OCI-LY1 (cell line): Measurements from ENCODE around the gene TACSTD2.

Source experiments
- H2AFZ ChIP-seq: fragments of 200-600 bp; sonication (generic), shearing (Covaris generic); 2 replicates; pipeline ENCODE4 v1.6.0; 2014; ENCODE audit warnings: antibody characterized with exemption, mild to moderate bottlenecking, low read length
- H3F3A ChIP-seq: fragments of 200-600 bp; sonication (generic), shearing (Covaris generic); 2 replicates; pipeline ENCODE4 v1.6.0; 2014; ENCODE audit warnings: mild to moderate bottlenecking, antibody characterized with exemption, low read length, moderate library complexity; ENCODE audit not compliant: insufficient read depth
- H3K27ac ChIP-seq: fragments of 200-600 bp; sonication (generic); 2 replicates; pipeline ENCODE4 v1.5.1; 2014; ENCODE audit warnings: low read length, mixed run types, mild to moderate bottlenecking, low read depth; ENCODE audit not compliant: poor library complexity, severe bottlenecking
- H3K27me3 ChIP-seq: fragments of 200-600 bp; sonication (generic); 2 replicates; pipeline ENCODE4 v1.6.0; 2014; ENCODE audit warnings: antibody characterized with exemption, mild to moderate bottlenecking, low read length, moderate library complexity; ENCODE audit not compliant: insufficient read depth
- H3K36me3 ChIP-seq: fragments of 200-600 bp; sonication (generic); 2 replicates; pipeline ENCODE4 v1.6.1; 2014; ENCODE audit warnings: mild to moderate bottlenecking, antibody characterized with exemption, low read length, moderate library complexity, mixed read lengths; ENCODE audit not compliant: insufficient read depth
- H3K4me1 ChIP-seq: fragments of 200-600 bp; sonication (generic); 2 replicates; pipeline ENCODE4 v1.5.1; 2014; ENCODE audit warnings: mild to moderate bottlenecking, low read length, moderate library complexity; ENCODE audit not compliant: insufficient read depth, severe bottlenecking
- H3K4me2 ChIP-seq: fragments of 200-600 bp; sonication (generic), shearing (Covaris generic); 2 replicates; pipeline ENCODE4 v1.6.1; 2014; ENCODE audit warnings: low read length
- H3K4me3 ChIP-seq: fragments of 200-600 bp; sonication (generic); 2 replicates; pipeline ENCODE4 v1.5.1; 2014; ENCODE audit warnings: low read length, low read depth, mild to moderate bottlenecking, mixed read lengths; ENCODE audit not compliant: poor library complexity, severe bottlenecking
- H3K79me2 ChIP-seq: fragments of 200-600 bp; shearing (Covaris generic); 2 replicates; pipeline ENCODE4 v1.6.1; 2016; ENCODE audit warnings: mixed run types, low read length, mixed read lengths; ENCODE audit not compliant: insufficient read depth
- H3K9ac ChIP-seq: fragments of 200-600 bp; sonication (generic), shearing (Covaris generic); 2 replicates; pipeline ENCODE4 v1.6.1; 2014; ENCODE audit warnings: mild to moderate bottlenecking, low read length, mixed read lengths
- H3K9me2 ChIP-seq: fragments of 200-600 bp; sonication (generic), shearing (Covaris generic); 2 replicates; pipeline ENCODE4 v1.6.1; 2014; ENCODE audit warnings: low read depth, mild to moderate bottlenecking, low read length, mixed read lengths
- H3K9me3 ChIP-seq: fragments of 200-600 bp; shearing (Covaris generic); 2 replicates; pipeline ENCODE4 v1.6.1; 2014; ENCODE audit warnings: low read length, mixed read lengths
- H4K20me1 ChIP-seq: fragments of 200-600 bp; sonication (generic), shearing (Covaris generic); 2 replicates; pipeline ENCODE4 v1.6.0; 2016; ENCODE audit warnings: mild to moderate bottlenecking, low read length; ENCODE audit not compliant: insufficient read depth
- EZH2 ChIP-seq: fragments of 200-600 bp; sonication (generic), shearing (Covaris generic); IDR thresholded peaks from 2 replicates; pipeline ENCODE4 v1.8.0; 2017; ENCODE audit warnings: borderline replicate concordance, mixed run types, mild to moderate bottlenecking, antibody characterized with exemption, low read length, moderate library complexity, mixed read lengths
- TF ChIP-seq, protein P1 (sequence below): fragments of 200-600 bp; sonication (generic), shearing (Covaris generic); IDR thresholded peaks from 2 replicates; pipeline ENCODE4 v1.5.1; 2017; ENCODE audit warnings: mild to moderate bottlenecking, antibody characterized with exemption, low read length, moderate library complexity, mixed read lengths

Gene TACSTD2

GRCh38 chr1:58581641-58582040 lies 4.6 kb upstream of the TACSTD2 start:
- no peaks in the 10 kb centered on the region for H3K4me1 ChIP-seq
- no peak overlapping the region for H2AFZ ChIP-seq
- H4K20me1 ChIP-seq, result no peaks in the 10 kb centered on the region
- no peak overlapping the region for H3K4me3 ChIP-seq
- no peaks in the 10 kb centered on the region for H3K36me3 ChIP-seq
- H3F3A ChIP-seq, result no peaks in the 10 kb centered on the region
- H3K9me3 ChIP-seq, result no peaks in the 10 kb centered on the region
- H3K79me2 ChIP-seq, result no peaks in the 10 kb centered on the region
- no peak overlapping the region for H3K4me2 ChIP-seq
- H3K9me2 ChIP-seq, result no peaks in the 10 kb centered on the region
- H3K27me3 ChIP-seq, result no peaks in the 10 kb centered on the region
- TF ChIP-seq, protein P1, sequence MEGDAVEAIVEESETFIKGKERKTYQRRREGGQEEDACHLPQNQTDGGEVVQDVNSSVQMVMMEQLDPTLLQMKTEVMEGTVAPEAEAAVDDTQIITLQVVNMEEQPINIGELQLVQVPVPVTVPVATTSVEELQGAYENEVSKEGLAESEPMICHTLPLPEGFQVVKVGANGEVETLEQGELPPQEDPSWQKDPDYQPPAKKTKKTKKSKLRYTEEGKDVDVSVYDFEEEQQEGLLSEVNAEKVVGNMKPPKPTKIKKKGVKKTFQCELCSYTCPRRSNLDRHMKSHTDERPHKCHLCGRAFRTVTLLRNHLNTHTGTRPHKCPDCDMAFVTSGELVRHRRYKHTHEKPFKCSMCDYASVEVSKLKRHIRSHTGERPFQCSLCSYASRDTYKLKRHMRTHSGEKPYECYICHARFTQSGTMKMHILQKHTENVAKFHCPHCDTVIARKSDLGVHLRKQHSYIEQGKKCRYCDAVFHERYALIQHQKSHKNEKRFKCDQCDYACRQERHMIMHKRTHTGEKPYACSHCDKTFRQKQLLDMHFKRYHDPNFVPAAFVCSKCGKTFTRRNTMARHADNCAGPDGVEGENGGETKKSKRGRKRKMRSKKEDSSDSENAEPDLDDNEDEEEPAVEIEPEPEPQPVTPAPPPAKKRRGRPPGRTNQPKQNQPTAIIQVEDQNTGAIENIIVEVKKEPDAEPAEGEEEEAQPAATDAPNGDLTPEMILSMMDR, result no peak
- TF ChIP-seq EZH2, result no peak
- H3K9ac ChIP-seq, result no peak overlapping the region
- H3K27ac ChIP-seq, result no peak overlapping the region

GRCh38 chr1:58580186-58580585 lies 3.1 kb upstream of the TACSTD2 start:
- Histone ChIP-seq H3K9ac (no peak overlapping the region), H3K36me3 (no peaks in the 10 kb centered on the region), H2AFZ (no peak overlapping the region), H3K4me1 (no peaks in the 10 kb centered on the region), H3K79me2 (no peaks in the 10 kb centered on the region), H3K9me2 (no peaks in the 10 kb centered on the region), H3F3A (no peaks in the 10 kb centered on the region), H3K9me3 (no peaks in the 10 kb centered on the region), H4K20me1 (no peaks in the 10 kb centered on the region), H3K27me3 (no peaks in the 10 kb centered on the region), H3K27ac (no peak overlapping the region), H3K4me3 (no peak overlapping the region), H3K4me2 (no peak overlapping the region)
- TF ChIP-seq, protein P1, result no peak
- TF ChIP-seq EZH2, result no peak

GRCh38 chr1:58577654-58578030 lies 590 bp upstream of the TACSTD2 start:
- Histone ChIP-seq H3K4me2 (no peak overlapping the region), H3K9ac (no peak overlapping the region), H3K9me3 (no peaks in the 10 kb centered on the region), H3K27me3 (no peaks in the 10 kb centered on the region), H3K4me1 (no peaks in the 10 kb centered on the region), H2AFZ (no peak overlapping the region), H3K36me3 (no peaks in the 10 kb centered on the region), H3K79me2 (no peaks in the 10 kb centered on the region), H4K20me1 (no peaks in the 10 kb centered on the region), H3K9me2 (no peaks in the 10 kb centered on the region), H3K4me3 (no peak overlapping the region), H3F3A (no peaks in the 10 kb centered on the region), H3K27ac (no peak overlapping the region)
- TF ChIP-seq EZH2, result no peak
- TF ChIP-seq, protein P1, result no peak
